Subcutaneous adipose tissue (tissue), 4 donors: ENCODE results near the gene MED6. TPM values are rescaled to one million over a fixed set of nuclear protein-coding genes. Genes with fewer than 3 reads are reported as not detected.

ENCODE experiments used
- CTCF ChIP-seq: fragments of 450-650 bp; IDR thresholded peaks from one replicate; pipeline ENCODE4 v1.5.1; 2016; ENCODE audit warnings: low read depth, mild to moderate bottlenecking, control low read depth, antibody characterized with exemption, moderate library complexity
- total RNA-seq, 4 donors: library from RNA; depleted of rRNA; stranded (reverse); fragments of >200 nt; gene quantifications; one replicate each; pipeline ENCODE4 v1.1.0, GENCODE V29; 2016

Gene MED6
- total RNA-seq, 4 donors from 2014 or later = 28.2 to 43.9 (median 35.5) TPM

GRCh38 chr14:70619708-70620107, 19.3 kb upstream of the MED6 start:
- TF ChIP-seq CTCF = no peak

GRCh38 chr14:70618314-70618713, 17.9 kb upstream of the MED6 start:
- no peak for TF ChIP-seq CTCF

GRCh38 chr14:70616646-70617045, 16.2 kb upstream of the MED6 start:
- no peak for TF ChIP-seq CTCF

GRCh38 chr14:70611216-70611615, 10.8 kb upstream of the MED6 start:
- TF ChIP-seq CTCF = no peak

GRCh38 chr14:70602254-70602653, 1.8 kb upstream of the MED6 start:
- no peak for TF ChIP-seq CTCF

- TF ChIP-seq CTCF = no peak
These were observed 707 bp upstream of the MED6 start for GRCh38 chr14:70601162-70601561.

- no peak for TF ChIP-seq CTCF
These were observed 1.1 kb downstream of the MED6 start for GRCh38 chr14:70599345-70599744.
